Osteoblast (primary cell): Measurements from ENCODE around the gene ABHD12. TPM values are rescaled to one million over a fixed set of nuclear protein-coding genes. Genes with fewer than 3 reads are reported as not detected.

Experiments used
- DNase-seq: peaks from one replicate; pipeline ENCODE4 v3.0.0; 2011; ENCODE audit warnings: low spot score, mixed read lengths; ENCODE audit not compliant: insufficient read length; ENCODE audit errors: missing footprints
- H2AFZ ChIP-seq: 2 replicates; pipeline ENCODE4 v1.6.0; 2011; ENCODE audit warnings: mild to moderate bottlenecking, low read length
- H3K27ac ChIP-seq: 2 replicates; pipeline ENCODE4 v1.5.1; 2011; ENCODE audit warnings: mild to moderate bottlenecking, low read depth, low read length, moderate library complexity
- H3K27me3 ChIP-seq: 2 replicates; pipeline ENCODE4 v1.6.0; 2012; ENCODE audit warnings: mild to moderate bottlenecking, control low read depth, inconsistent platforms, low read length, moderate library complexity; ENCODE audit not compliant: insufficient read depth
- H3K36me3 ChIP-seq: 2 replicates; pipeline ENCODE4 v1.5.1; 2011; ENCODE audit warnings: mild to moderate bottlenecking, low read length, control low read depth, moderate library complexity; ENCODE audit not compliant: insufficient read depth
- H3K4me1 ChIP-seq: 2 replicates; pipeline ENCODE4 v1.5.1; 2011; ENCODE audit warnings: mild to moderate bottlenecking, low read length, control low read depth, moderate library complexity; ENCODE audit not compliant: insufficient read depth
- H3K4me2 ChIP-seq: 2 replicates; pipeline ENCODE4 v1.6.0; 2011; ENCODE audit warnings: mild to moderate bottlenecking, low read length; ENCODE audit not compliant: insufficient read depth
- H3K4me3 ChIP-seq: fragments of 200-600 bp; sonication (generic); 3 replicates; pipeline ENCODE4 v1.5.1; 2012; ENCODE audit warnings: mild to moderate bottlenecking, low read length, inconsistent platforms; ENCODE audit not compliant: insufficient read depth
- H3K79me2 ChIP-seq: 2 replicates; pipeline ENCODE4 v1.6.0; 2012; ENCODE audit warnings: mild to moderate bottlenecking, low read length, control low read depth, inconsistent platforms; ENCODE audit not compliant: insufficient read depth
- H3K9me3 ChIP-seq: 2 replicates; pipeline ENCODE4 v1.5.1; 2011; ENCODE audit warnings: low read depth, low read length, control low read depth
- H4K20me1 ChIP-seq: 2 replicates; pipeline ENCODE4 v1.6.0; 2012; ENCODE audit warnings: mild to moderate bottlenecking, low read length, control low read depth; ENCODE audit not compliant: insufficient read depth
- total RNA-seq: library from RNA; depleted of rRNA; stranded (reverse); fragments of >200 nt; gene quantifications from 2 replicates; pipeline ENCODE4 v1.2.3, GENCODE V29; 2012
- TF ChIP-seq, protein P1 (sequence below): IDR thresholded peaks from 2 replicates; pipeline ENCODE4 v1.5.1; 2011; ENCODE audit warnings: mild to moderate bottlenecking, low read depth, low read length, moderate library complexity; ENCODE audit errors: extremely low read depth

ABHD12 gene
- total RNA-seq, 1 donor = 29.7 TPM

DNA sequence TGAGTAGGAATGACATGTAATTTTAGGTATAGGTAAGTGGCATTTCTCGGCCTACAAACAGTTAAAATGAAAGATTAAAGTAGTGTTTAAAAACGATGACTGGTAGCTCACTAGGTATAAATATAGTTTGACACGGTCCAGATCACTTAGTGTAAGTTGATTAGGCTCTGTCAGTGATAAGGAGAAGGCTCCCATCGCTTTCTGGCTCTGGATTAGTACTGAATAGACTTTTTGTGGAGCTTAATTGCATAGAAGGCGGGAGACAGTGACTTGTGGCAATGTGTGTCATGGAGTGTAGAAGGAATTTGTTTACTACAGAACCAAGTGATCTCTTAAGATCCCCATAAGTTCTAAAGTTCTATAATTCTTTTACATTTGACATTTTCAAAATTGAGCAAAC is 136.1 kb downstream of the ABHD12 start:
- no peaks in the 10 kb centered on the region for H3K27me3 ChIP-seq
- TF ChIP-seq, protein P1, sequence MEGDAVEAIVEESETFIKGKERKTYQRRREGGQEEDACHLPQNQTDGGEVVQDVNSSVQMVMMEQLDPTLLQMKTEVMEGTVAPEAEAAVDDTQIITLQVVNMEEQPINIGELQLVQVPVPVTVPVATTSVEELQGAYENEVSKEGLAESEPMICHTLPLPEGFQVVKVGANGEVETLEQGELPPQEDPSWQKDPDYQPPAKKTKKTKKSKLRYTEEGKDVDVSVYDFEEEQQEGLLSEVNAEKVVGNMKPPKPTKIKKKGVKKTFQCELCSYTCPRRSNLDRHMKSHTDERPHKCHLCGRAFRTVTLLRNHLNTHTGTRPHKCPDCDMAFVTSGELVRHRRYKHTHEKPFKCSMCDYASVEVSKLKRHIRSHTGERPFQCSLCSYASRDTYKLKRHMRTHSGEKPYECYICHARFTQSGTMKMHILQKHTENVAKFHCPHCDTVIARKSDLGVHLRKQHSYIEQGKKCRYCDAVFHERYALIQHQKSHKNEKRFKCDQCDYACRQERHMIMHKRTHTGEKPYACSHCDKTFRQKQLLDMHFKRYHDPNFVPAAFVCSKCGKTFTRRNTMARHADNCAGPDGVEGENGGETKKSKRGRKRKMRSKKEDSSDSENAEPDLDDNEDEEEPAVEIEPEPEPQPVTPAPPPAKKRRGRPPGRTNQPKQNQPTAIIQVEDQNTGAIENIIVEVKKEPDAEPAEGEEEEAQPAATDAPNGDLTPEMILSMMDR = no peak
- H3K4me2 ChIP-seq = no peak overlapping the region
- no peak overlapping the region for H2AFZ ChIP-seq
- H3K4me3 ChIP-seq = no peak overlapping the region
- DNase-seq = peak; percentile 84
- peaks cover 99% of the 10 kb centered on the region for H3K79me2 ChIP-seq
- peaks cover 48% of the 10 kb centered on the region for H3K4me1 ChIP-seq
- peak overlapping the region; percentile 59 for H3K27ac ChIP-seq
- H3K36me3 ChIP-seq = peaks cover 12% of the 10 kb centered on the region
- no peaks in the 10 kb centered on the region for H3K9me3 ChIP-seq
- H4K20me1 ChIP-seq = peaks cover 76% of the 10 kb centered on the region

DNA sequence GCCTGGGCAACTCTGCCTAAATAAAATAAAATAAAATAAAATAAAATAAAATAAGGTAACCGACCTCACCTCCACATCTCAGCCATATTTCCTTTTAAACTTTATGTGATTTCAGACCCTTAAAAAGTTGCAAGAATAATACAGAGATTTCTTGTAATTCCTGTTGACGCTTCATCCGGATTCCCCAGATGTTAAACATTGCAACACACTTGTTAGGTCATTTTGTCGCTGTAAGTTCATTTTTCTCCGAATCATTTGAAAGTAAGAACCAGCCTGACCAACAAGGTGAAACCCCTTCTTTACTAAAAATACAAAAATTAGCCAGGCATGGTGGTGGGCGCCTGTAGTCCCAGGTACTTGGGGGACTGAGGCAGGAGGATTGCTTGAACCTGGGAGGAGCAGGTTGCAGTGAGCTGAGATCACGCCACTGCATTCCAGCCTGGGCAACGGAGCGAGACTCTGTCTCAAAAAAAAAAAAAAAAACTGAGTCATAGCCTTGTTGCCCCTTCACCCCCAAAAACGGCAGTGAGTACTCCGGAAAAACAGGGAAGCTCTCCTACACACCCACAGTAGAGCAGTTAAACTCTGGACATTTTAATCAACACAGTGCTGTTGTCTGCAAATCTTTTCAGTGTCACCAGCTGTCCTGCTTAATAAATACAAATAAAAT is 136.9 kb downstream of the ABHD12 start:
- TF ChIP-seq, protein P1 = no peak
- no peak for DNase-seq
- Histone ChIP-seq H3K4me3 (no peak overlapping the region), H3K36me3 (peaks cover 6% of the 10 kb centered on the region), H3K79me2 (peaks cover 99% of the 10 kb centered on the region), H3K27ac (peak overlapping the region; percentile 34), H3K4me1 (peaks cover 53% of the 10 kb centered on the region), H2AFZ (no peak overlapping the region), H4K20me1 (peaks cover 78% of the 10 kb centered on the region), H3K27me3 (no peaks in the 10 kb centered on the region), H3K4me2 (no peak overlapping the region), H3K9me3 (no peaks in the 10 kb centered on the region)

DNA sequence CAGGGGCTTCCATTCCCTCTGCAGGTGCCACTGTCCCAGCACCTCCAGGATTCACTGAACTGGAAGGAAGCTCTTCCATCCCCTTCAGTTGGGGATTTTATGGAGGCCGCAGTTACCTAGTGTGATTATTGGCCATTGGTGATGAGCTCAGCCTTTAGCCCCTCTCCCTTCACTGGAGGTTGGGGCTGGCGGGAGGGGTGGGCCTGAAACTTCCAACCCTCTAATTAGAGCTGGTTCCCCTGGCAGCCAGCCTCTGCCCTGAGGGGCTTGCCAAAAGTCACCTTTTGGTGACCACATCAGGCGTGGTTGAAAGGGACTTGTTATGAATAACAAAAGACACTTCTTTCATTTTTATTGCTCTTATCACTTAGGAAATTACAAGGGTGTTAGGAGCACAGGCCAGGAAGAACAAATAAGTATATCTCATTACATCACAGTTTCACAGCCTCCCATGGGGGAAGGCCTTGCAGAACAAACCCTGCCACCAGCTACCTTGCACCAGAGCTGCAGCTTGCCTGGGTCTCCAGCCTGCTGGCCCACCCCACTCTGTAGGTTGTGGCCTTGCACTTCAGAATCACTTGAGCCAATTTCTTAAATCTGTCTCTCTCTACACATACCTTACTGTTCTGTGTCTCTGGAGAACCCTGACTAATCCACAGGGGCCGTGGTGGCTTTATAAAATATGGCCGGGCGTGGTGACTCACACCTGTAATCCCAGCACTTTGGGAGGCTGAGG is 137.8 kb downstream of the ABHD12 start:
- no peak for DNase-seq
- H4K20me1 ChIP-seq = peaks cover 71% of the 10 kb centered on the region
- H2AFZ ChIP-seq = no peak overlapping the region
- H3K36me3 ChIP-seq = peaks cover 6% of the 10 kb centered on the region
- peaks cover 53% of the 10 kb centered on the region for H3K4me1 ChIP-seq
- H3K4me3 ChIP-seq = no peak overlapping the region
- H3K27ac ChIP-seq = peak overlapping the region; percentile 7
- no peak overlapping the region for H3K4me2 ChIP-seq
- H3K79me2 ChIP-seq = peaks cover 95% of the 10 kb centered on the region
- H3K27me3 ChIP-seq = no peaks in the 10 kb centered on the region
- TF ChIP-seq, protein P1 = no peak
- H3K9me3 ChIP-seq = no peaks in the 10 kb centered on the region

DNA sequence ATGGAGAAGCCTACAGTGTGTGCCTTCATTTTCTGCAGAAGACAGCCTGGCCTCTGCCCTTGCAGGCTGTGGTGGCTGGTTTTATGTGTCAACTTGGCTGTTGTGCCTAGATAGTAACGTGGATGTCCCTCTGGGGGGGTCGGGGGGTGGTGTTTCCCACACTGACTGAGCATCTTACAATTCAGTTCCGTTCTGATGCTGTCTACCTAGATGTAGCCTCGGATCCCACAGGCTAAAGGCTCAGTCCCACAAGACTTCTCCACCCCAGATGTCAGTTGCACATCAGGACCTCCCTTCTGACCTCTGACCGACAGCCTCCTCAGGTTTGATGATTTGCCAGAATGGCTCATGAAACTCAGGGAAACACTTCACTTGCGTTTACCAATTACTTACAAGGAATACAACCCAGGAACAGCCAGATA is 138.4 kb downstream of the ABHD12 start:
- Histone ChIP-seq H3K36me3 (peaks cover 6% of the 10 kb centered on the region), H3K4me1 (peaks cover 56% of the 10 kb centered on the region), H3K27ac (peak overlapping the region; percentile 7), H4K20me1 (peaks cover 65% of the 10 kb centered on the region), H3K4me3 (no peak overlapping the region), H2AFZ (no peak overlapping the region), H3K4me2 (no peak overlapping the region), H3K9me3 (no peaks in the 10 kb centered on the region), H3K79me2 (peaks cover 89% of the 10 kb centered on the region), H3K27me3 (no peaks in the 10 kb centered on the region)
- DNase-seq = no peak
- TF ChIP-seq, protein P1 = no peak
